ENCODE data around the gene PDE11A.

DNA sequence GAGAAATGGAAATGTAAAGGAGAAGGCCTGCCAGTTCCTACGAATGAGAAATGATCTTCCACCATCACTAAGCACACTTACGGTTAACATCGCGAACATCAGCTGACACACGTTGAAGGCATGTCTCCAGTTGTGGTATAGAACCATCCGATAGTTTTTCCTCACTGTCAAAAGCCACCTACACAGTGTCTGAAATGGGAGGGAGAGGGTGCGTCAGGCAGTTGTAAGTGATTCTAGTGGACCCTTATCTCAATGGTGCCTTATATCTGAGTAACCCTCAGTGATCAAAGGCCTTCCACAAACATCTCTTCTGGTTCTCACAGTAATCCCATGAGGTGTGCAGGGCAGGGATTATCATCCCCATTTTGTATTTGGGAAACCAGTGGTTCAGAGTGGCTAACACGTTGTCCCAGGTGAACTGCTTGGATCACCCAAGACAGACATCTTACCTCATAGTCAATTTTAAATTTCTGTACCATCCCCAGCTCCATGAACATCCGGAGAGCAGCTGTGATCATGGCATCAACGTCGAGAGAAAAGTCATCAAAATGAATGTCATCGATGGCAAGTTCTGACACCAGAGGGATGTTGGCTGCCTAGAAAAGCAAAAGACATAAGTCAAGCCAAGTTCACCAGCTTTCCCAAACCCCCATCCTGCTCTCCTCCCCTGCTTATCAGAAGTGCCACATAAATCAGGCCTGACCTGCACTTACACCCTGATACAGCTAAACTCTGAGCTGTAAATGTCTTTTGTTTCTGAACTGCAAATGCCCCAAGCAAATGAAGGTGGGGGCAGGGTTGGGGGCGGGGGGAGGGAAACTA is 344.8 kb downstream of the PDE11A start:
- TF ChIP-seq, protein P1, sequence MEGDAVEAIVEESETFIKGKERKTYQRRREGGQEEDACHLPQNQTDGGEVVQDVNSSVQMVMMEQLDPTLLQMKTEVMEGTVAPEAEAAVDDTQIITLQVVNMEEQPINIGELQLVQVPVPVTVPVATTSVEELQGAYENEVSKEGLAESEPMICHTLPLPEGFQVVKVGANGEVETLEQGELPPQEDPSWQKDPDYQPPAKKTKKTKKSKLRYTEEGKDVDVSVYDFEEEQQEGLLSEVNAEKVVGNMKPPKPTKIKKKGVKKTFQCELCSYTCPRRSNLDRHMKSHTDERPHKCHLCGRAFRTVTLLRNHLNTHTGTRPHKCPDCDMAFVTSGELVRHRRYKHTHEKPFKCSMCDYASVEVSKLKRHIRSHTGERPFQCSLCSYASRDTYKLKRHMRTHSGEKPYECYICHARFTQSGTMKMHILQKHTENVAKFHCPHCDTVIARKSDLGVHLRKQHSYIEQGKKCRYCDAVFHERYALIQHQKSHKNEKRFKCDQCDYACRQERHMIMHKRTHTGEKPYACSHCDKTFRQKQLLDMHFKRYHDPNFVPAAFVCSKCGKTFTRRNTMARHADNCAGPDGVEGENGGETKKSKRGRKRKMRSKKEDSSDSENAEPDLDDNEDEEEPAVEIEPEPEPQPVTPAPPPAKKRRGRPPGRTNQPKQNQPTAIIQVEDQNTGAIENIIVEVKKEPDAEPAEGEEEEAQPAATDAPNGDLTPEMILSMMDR (CRISPR knock-in tag; IDR thresholded peaks at IDR 0.05) = no peak
- TF ChIP-seq POLR2G (IDR thresholded peaks at IDR 0.05; ENCODE audit: low read depth, low read length) (no peak), CBX1 (IDR thresholded peaks at IDR 0.05; ENCODE audit: low read depth) (no peak), ARNTL (CRISPR knock-in tag; IDR thresholded peaks at IDR 0.05) (no peak), ZNF589 (CRISPR knock-in tag; conservative IDR thresholded peaks at IDR 0.05) (no peak), ZKSCAN8 (CRISPR knock-in tag; IDR thresholded peaks at IDR 0.05; ENCODE audit: borderline replicate concordance) (no peak)
